GM12873 (cell line): Measurements from ENCODE around the gene ITPK1.
A peak's percentile ranks its signal among the peaks of the same experiment; 100 is the strongest.

Experiments used
- TF ChIP-seq, protein P1 (sequence below): IDR thresholded peaks from 2 replicates; pipeline ENCODE4 v1.5.1; 2012; ENCODE audit warnings: low read depth, mild to moderate bottlenecking, moderate library complexity, low read length, control low read depth; ENCODE audit not compliant: insufficient read depth; ENCODE audit errors: missing control alignments

The ITPK1 gene

DNA sequence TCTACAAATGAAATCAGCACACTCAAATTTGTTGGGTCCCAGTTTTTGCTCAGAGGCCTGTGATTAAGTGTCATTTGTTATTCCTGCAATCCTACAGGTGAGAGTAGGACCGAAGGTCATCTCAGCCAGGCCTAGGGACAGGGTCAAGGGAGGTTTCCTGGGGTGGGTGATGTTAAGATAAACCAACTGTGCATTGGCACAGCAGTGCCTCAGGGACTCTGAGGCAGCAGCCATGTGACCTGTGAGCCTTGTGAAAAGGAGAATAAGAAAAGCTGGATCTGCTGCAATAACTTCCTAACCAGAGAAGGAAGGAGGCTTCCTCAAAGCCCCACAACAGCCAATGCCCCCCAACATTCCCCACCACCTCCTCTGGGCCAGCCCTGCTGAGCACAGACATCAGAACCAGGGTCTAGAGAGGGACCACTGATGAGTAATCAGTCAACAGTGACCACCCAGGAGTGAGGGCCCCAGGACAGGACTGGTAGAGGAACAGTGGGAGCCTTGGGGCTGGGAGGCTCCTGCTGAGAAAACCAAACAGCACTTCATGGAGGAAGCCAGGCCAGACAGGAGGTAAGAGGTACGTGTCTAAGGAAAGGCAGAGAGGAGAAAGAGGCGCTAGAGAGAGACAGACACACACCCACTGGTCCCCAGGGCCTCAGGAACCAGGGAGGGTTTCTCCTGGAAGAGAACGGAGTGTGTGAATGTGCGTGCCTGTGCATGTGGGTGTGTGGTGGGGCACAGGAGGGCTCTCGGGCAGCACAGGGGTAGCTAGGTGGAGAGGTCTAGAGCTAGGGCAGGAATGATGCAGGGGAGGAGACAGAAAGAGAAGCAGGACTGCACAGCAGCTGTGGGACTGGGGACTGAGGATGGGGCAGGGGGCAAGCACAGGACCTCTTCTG, 82.4 kb downstream of the ITPK1 start:
- TF ChIP-seq, protein P1, sequence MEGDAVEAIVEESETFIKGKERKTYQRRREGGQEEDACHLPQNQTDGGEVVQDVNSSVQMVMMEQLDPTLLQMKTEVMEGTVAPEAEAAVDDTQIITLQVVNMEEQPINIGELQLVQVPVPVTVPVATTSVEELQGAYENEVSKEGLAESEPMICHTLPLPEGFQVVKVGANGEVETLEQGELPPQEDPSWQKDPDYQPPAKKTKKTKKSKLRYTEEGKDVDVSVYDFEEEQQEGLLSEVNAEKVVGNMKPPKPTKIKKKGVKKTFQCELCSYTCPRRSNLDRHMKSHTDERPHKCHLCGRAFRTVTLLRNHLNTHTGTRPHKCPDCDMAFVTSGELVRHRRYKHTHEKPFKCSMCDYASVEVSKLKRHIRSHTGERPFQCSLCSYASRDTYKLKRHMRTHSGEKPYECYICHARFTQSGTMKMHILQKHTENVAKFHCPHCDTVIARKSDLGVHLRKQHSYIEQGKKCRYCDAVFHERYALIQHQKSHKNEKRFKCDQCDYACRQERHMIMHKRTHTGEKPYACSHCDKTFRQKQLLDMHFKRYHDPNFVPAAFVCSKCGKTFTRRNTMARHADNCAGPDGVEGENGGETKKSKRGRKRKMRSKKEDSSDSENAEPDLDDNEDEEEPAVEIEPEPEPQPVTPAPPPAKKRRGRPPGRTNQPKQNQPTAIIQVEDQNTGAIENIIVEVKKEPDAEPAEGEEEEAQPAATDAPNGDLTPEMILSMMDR: peak; percentile 11

GRCh38 chr14:93032421-93032936, 83.2 kb downstream of the ITPK1 start:
- TF ChIP-seq, protein P1: no peak

GRCh38 chr14:93031505-93032315, 84.0 kb downstream of the ITPK1 start:
- TF ChIP-seq, protein P1: no peak

- TF ChIP-seq, protein P1: no peak
Measured at GRCh38 chr14:93030761-93031160, 85.0 kb downstream of the ITPK1 start.

- TF ChIP-seq, protein P1: no peak
Measured at GRCh38 chr14:93029911-93030508, 85.7 kb downstream of the ITPK1 start.

DNA sequence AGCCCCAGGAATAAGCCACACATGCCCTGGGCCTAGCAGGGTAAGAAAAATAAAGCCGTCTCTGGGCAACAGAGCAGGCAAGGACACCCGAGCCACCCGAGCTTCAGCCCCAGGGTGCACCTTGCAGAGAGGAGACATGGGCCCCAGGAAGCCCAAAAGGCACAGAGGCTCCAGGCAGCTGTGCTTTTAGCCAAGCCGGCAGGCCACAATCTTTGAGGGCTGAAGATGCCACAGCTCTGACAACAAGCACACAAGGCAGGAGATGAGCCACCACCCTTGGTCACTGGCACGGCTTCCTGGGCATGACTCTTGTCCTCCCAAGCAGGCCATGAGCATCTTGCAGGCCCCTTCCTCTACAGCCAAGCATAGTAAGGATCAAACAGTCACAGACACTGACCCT, 86.3 kb downstream of the ITPK1 start:
- TF ChIP-seq, protein P1: no peak

DNA sequence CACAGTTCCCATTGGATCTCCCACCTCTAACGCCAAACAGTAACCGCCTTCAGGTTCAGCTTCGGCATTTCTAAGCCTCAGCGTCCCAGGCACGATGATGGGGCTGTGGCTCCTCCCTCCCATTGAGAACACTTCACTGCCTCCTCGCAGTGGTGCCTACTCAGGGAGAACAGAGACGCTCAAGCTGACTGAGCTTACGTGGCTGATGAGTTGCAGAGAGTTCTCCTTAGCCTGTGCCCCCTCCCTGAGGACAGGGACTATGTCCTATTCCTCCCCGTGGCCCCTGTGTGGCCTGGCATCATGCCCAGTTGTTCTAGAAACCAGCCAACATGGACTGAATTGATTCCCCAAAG, 87.0 kb downstream of the ITPK1 start:
- TF ChIP-seq, protein P1: no peak
